Glutamatergic neuron (in vitro differentiated cells): Measurements from ENCODE around the gene PPP1R37. TPM values are rescaled to one million over a fixed set of nuclear protein-coding genes. Genes with fewer than 3 reads are reported as not detected.

Source experiments
- DNase-seq: peaks from one replicate; pipeline ENCODE4 v3.0.0; 2022
- H3K27ac Mint-ChIP-seq: one replicate; pipeline ENCODE4 v1.8.0; 2020; ENCODE audit warnings: mild to moderate bottlenecking, mixed read lengths, inconsistent platforms; ENCODE audit not compliant: unreplicated experiment
- H3K27me3 Mint-ChIP-seq: one replicate; pipeline ENCODE4 v1.8.0; 2020; ENCODE audit warnings: mild to moderate bottlenecking, moderate library complexity, mixed read lengths, inconsistent platforms; ENCODE audit not compliant: unreplicated experiment
- H3K36me3 Mint-ChIP-seq: one replicate; pipeline ENCODE4 v1.8.0; 2020; ENCODE audit warnings: mild to moderate bottlenecking, mixed read lengths, inconsistent platforms; ENCODE audit not compliant: unreplicated experiment
- H3K4me1 Mint-ChIP-seq: one replicate; pipeline ENCODE4 v1.8.0; 2020; ENCODE audit warnings: mild to moderate bottlenecking, low read depth, mixed read lengths, inconsistent platforms; ENCODE audit not compliant: unreplicated experiment
- H3K4me3 Mint-ChIP-seq: one replicate; pipeline ENCODE4 v1.8.0; 2020; ENCODE audit warnings: mild to moderate bottlenecking, mixed read lengths, inconsistent platforms; ENCODE audit not compliant: unreplicated experiment
- H3K9me3 Mint-ChIP-seq: one replicate; pipeline ENCODE4 v1.8.0; 2020; ENCODE audit warnings: mild to moderate bottlenecking, moderate library complexity, mixed read lengths, inconsistent platforms; ENCODE audit not compliant: unreplicated experiment
- total RNA-seq: library from RNA; stranded (reverse); fragmentation: NEBNext Ultra II Directional; extraction: Animal tissue kit (Norgen Biotek cat#: 25700); gene quantifications from one replicate; pipeline ENCODE4 v1.2.1, GENCODE V29; 2021; ENCODE audit not compliant: unreplicated experiment
- TF ChIP-seq, protein P1 (sequence below): fragments of 200-600 bp; sonication (generic); IDR thresholded peaks from one replicate; pipeline ENCODE4 v1.5.0; 2021; ENCODE audit not compliant: partially characterized antibody, unreplicated experiment

PPP1R37 gene
- total RNA-seq, 1 donor from 2014 or later: 49.5 TPM

DNA sequence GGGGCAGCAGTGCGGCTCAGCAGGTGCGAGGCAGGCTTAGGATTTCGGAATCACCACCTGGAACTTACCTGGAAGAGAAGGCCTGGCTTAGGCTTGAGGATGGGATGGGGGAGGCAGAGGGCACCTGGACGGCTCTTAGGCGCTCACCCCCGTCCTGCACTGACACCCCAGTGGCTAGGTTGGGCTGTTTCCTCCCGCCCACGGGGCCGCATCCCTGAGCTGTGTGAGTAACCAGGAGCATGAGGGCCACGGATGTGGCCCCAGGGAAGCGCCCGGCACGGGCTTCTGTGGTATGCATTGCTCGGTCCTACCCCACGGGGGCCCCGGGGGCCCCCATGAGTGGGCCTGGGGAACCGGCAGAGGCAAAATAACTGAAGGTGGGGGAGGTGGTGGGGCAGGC, 70.2 kb downstream of the PPP1R37 start:
- H3K4me1 Mint-ChIP-seq: peaks cover 21% of the 10 kb centered on the region
- H3K9me3 Mint-ChIP-seq: peaks cover 12% of the 10 kb centered on the region
- no peak overlapping the region for H3K4me3 Mint-ChIP-seq

GRCh38 chr19:45163751-45164460, 70.9 kb downstream of the PPP1R37 start:
- no peaks in the 10 kb centered on the region for H3K36me3 Mint-ChIP-seq
- peaks cover 4% of the 10 kb centered on the region for H3K27me3 Mint-ChIP-seq
- H3K4me1 Mint-ChIP-seq: peaks cover 21% of the 10 kb centered on the region
- H3K4me3 Mint-ChIP-seq: no peak overlapping the region
- no peak for DNase-seq
- peak overlapping the region; percentile 82 for H3K27ac Mint-ChIP-seq
- TF ChIP-seq, protein P1, sequence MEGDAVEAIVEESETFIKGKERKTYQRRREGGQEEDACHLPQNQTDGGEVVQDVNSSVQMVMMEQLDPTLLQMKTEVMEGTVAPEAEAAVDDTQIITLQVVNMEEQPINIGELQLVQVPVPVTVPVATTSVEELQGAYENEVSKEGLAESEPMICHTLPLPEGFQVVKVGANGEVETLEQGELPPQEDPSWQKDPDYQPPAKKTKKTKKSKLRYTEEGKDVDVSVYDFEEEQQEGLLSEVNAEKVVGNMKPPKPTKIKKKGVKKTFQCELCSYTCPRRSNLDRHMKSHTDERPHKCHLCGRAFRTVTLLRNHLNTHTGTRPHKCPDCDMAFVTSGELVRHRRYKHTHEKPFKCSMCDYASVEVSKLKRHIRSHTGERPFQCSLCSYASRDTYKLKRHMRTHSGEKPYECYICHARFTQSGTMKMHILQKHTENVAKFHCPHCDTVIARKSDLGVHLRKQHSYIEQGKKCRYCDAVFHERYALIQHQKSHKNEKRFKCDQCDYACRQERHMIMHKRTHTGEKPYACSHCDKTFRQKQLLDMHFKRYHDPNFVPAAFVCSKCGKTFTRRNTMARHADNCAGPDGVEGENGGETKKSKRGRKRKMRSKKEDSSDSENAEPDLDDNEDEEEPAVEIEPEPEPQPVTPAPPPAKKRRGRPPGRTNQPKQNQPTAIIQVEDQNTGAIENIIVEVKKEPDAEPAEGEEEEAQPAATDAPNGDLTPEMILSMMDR: no peak
- H3K9me3 Mint-ChIP-seq: peaks cover 14% of the 10 kb centered on the region

More for the DNA sequence above, 70.2 kb downstream of the PPP1R37 start:
- H3K36me3 Mint-ChIP-seq: no peaks in the 10 kb centered on the region
- no peak overlapping the region for H3K27ac Mint-ChIP-seq
- TF ChIP-seq, protein P1: no peak
- no peak for DNase-seq
- H3K27me3 Mint-ChIP-seq: peaks cover 4% of the 10 kb centered on the region

DNA sequence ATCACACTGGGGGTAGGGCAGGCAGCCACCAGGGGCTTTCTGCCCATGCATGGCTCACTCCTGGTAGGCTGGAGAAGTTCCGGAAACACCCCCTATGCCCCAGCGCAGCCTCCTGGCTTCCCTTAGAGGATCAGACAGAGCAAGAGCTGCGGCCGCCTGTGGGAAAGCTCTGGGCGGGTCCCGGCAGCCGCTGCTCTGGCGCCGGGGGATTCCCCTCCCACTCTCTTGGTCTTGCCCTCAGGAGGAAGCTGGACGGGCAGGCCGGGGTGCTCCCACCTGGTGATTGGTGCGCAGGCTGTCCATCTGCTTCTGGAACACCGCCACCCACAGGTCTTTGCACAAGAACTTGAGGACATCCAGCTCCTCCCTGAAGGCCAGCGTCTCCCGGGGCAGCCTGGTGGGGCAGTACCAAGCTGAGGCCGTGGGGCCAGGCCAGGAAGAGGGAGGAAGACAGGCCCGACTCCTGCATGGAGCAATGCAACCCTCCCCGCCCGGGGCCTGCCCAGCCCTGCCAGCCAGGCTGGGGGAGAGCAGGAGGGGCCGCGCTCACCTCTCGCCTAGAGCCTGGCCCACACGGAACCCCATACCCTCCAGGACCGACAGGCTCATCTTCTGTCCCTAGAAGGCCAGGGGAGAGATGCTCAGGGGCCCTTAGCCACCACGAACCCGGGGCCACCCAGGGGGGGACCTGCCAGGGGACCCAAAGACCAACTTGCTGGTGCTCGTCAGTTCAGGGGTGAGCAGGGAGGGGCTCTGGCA, 71.8 kb downstream of the PPP1R37 start:
- Mint-ChIP-seq H3K27me3 (peaks cover 4% of the 10 kb centered on the region), H3K4me1 (peaks cover 21% of the 10 kb centered on the region), H3K9me3 (peaks cover 14% of the 10 kb centered on the region), H3K4me3 (no peak overlapping the region), H3K27ac (no peak overlapping the region), H3K36me3 (no peaks in the 10 kb centered on the region)
- TF ChIP-seq, protein P1: no peak
- DNase-seq: peak; percentile 54

- H3K4me1 Mint-ChIP-seq: peaks cover 16% of the 10 kb centered on the region
- peaks cover 9% of the 10 kb centered on the region for H3K27me3 Mint-ChIP-seq
- H3K36me3 Mint-ChIP-seq: no peaks in the 10 kb centered on the region
- TF ChIP-seq, protein P1: no peak
- H3K4me3 Mint-ChIP-seq: peak overlapping the region; percentile 74
- H3K27ac Mint-ChIP-seq: peak overlapping the region; percentile 98
- peak; percentile 76 for DNase-seq
- H3K9me3 Mint-ChIP-seq: peaks cover 14% of the 10 kb centered on the region
Measured at GRCh38 chr19:45166723-45167252, 73.8 kb downstream of the PPP1R37 start.
